K562 (cell line): ENCODE measurements around the gene UQCRC2. TPM values are rescaled to one million over a fixed set of nuclear protein-coding genes. Genes with fewer than 3 reads are reported as not detected.

Experiments used
- ATAC-seq: fragments of 200-7000 bp; cut with Tn5 transposase; 3 replicates; pipeline ENCODE4 v1.9.1; 2020; ENCODE audit warnings: moderate library complexity
- BruUV-seq: library from RNA; stranded (reverse); fragments of 400-500 nt; replicated peaks from 2 replicates; lab custom pipeline; 2021; lab: Mats Ljungman, UMichigan
- CTCF ChIA-PET: fragments of 300-600 bp; formaldehyde crosslinking; extraction: SDS; loops from one replicate; lab custom pipeline; 2021; ENCODE audit warnings: low intra/inter-chr PET ratio; lab: Yijun Ruan, JAX
- POLR2A ChIA-PET: fragments of 300-600, 350-650 bp; sonication (Branson Sonifier 250); formaldehyde crosslinking; extraction: SDS; loops from one replicate; lab custom pipeline; 2021; ENCODE audit warnings: antibody characterized with exemption, inconsistent platforms; lab: Yijun Ruan, JAX
- DNase-seq, 4 experiments: peaks; one replicate each; pipeline versions ENCODE4 v3.0.0 to v3.0.0-alpha.2; 2011 to 2018; ENCODE audit warnings: low spot score in 3 of 4, mixed read lengths in 3 of 4; ENCODE audit errors: extremely low read depth in 1 of 4
- FAIRE-seq: peaks from 2 replicates; lab custom pipeline; 2011; peaks lifted over from hg19 to GRCh38; lab: Jason Lieb, UNC
- H2AFZ ChIP-seq: 2 replicates; pipeline ENCODE4 v1.6.0; 2011; ENCODE audit warnings: low read depth, low read length, control low read depth, inconsistent platforms
- H3K27ac ChIP-seq: fragments of 200-600 bp; 3 replicates; pipeline ENCODE4 v1.8.0; 2011; ENCODE audit warnings: low read depth, mild to moderate bottlenecking, control low read depth, inconsistent platforms, low read length, moderate library complexity, mixed read lengths; ENCODE audit errors: extremely low read depth
- H3K27me3 ChIP-seq, 2 experiments: fragments of 300-600 bp in 1 of 2; 2 replicates in 1 of 2; 3 replicates in 1 of 2; pipeline versions ENCODE4 v1.6.0 to v1.8.0; 2011; ENCODE audit warnings: inconsistent platforms in 2 of 2, low read length in 2 of 2, mild to moderate bottlenecking in 1 of 2, mixed read lengths in 1 of 2, moderate library complexity in 1 of 2; ENCODE audit not compliant: control insufficient read depth in 2 of 2, insufficient read depth in 2 of 2
- H3K36me3 ChIP-seq: fragments of 300-600 bp; 3 replicates; pipeline ENCODE4 v1.8.0; 2011; ENCODE audit warnings: mild to moderate bottlenecking, low read length, inconsistent platforms; ENCODE audit not compliant: control insufficient read depth, insufficient read depth
- H3K4me1 ChIP-seq, 2 experiments: fragments of 200-600 bp in 1 of 2; replicated peaks in 1 of 2; 2 replicates in 1 of 2; 3 replicates in 1 of 2; pipeline versions ENCODE4 v1.5.1 to v1.8.0; 2011; ENCODE audit warnings: inconsistent platforms in 2 of 2, low read length in 2 of 2, mild to moderate bottlenecking in 1 of 2, mixed read lengths in 1 of 2, moderate library complexity in 1 of 2; ENCODE audit not compliant: control insufficient read depth in 2 of 2, insufficient read depth in 2 of 2
- H3K4me2 ChIP-seq: 2 replicates; pipeline ENCODE4 v1.6.1; 2011; ENCODE audit warnings: low read length, control low read depth, inconsistent platforms, mixed read lengths; ENCODE audit not compliant: insufficient read depth
- H3K4me3 ChIP-seq: fragments of 200-600 bp; sonication (generic), shearing (Covaris generic); 2 replicates; pipeline ENCODE4 v1.5.1; 2016; ENCODE audit warnings: control low read depth, inconsistent platforms
- H3K79me2 ChIP-seq: fragments of 200-600 bp; 3 replicates; pipeline ENCODE4 v1.8.0; 2011; ENCODE audit warnings: low read length, inconsistent platforms; ENCODE audit not compliant: control insufficient read depth, insufficient read depth
- H3K9ac ChIP-seq, 2 experiments: 2 replicates each; pipeline versions ENCODE4 v1.6.0 to v1.6.1; 2011; ENCODE audit warnings: low read depth in 2 of 2, low read length in 2 of 2, control low read depth in 1 of 2, inconsistent platforms in 1 of 2, mild to moderate bottlenecking in 1 of 2, mixed read lengths in 1 of 2; ENCODE audit not compliant: insufficient read depth in 1 of 2
- H3K9me1 ChIP-seq: one replicate; pipeline ENCODE4 v1.6.0; 2011; ENCODE audit warnings: inconsistent platforms, mild to moderate bottlenecking, low read length, moderate library complexity; ENCODE audit not compliant: control insufficient read depth, insufficient read depth
- H3K9me3 ChIP-seq: replicated peaks from 2 replicates; pipeline ENCODE4 v1.5.1; 2011; ENCODE audit warnings: low read depth, low read length, inconsistent platforms; ENCODE audit not compliant: control insufficient read depth, insufficient read depth
- H4K20me1 ChIP-seq: replicated peaks from 2 replicates; pipeline ENCODE4 v1.6.1; 2011; ENCODE audit warnings: low read length, inconsistent platforms, mixed read lengths; ENCODE audit not compliant: control insufficient read depth, insufficient read depth
- ARID2 ChIP-seq: fragments of 450-650 bp; IDR thresholded peaks from 2 replicates; pipeline ENCODE4 v1.6.1; 2017; ENCODE audit warnings: antibody characterized with exemption, mild to moderate bottlenecking
- CEBPB ChIP-seq: fragments of 450-650 bp; IDR thresholded peaks from 2 replicates; pipeline ENCODE4 v1.6.1; 2016; ENCODE audit warnings: missing genetic modification characterization, missing compliant biosample characterization
- FUS ChIP-seq: fragments of 200-400 bp; formaldehyde crosslinking; optimal IDR thresholded peaks from 2 replicates; pipeline ENCODE3; 2017; ENCODE audit warnings: low read depth, low read length
- KLF16 ChIP-seq: IDR thresholded peaks from 2 replicates; pipeline ENCODE4 v1.6.1; 2016; ENCODE audit warnings: antibody characterized with exemption
- MEIS2 ChIP-seq: fragments of 450-650 bp; IDR thresholded peaks from 2 replicates; pipeline ENCODE4 v1.6.1; 2014; ENCODE audit warnings: mild to moderate bottlenecking; ENCODE audit not compliant: partially characterized antibody
- POLR2H ChIP-seq: IDR thresholded peaks from 2 replicates; pipeline ENCODE4 v1.6.1; 2016; ENCODE audit warnings: missing genetic modification characterization, low read depth, mild to moderate bottlenecking, control low read depth, missing compliant biosample characterization, moderate library complexity
- RAD21 ChIP-seq, 2 experiments: fragments of 250-450 bp in 1 of 2; fragments of 450-650 bp in 1 of 2; sonication (Bioruptor Pico) in 1 of 2; formaldehyde crosslinking in 1 of 2; IDR thresholded peaks in 1 of 2; conservative IDR thresholded peaks in 1 of 2; 2 replicates each; pipeline versions ENCODE4 v1.4.0 to v1.8.0; 2020 to 2022; ENCODE audit warnings: mild to moderate bottlenecking in 2 of 2, moderate library complexity in 1 of 2
- WHSC1 ChIP-seq: IDR thresholded peaks from one replicate; pipeline ENCODE4 v1.6.1; 2012; ENCODE audit warnings: low read length, control low read depth, inconsistent platforms
- WGBS: fragments of 100-300 bp; shearing (Covaris generic); methylation state at CpG from one replicate; pipeline ENCODE4 v1.1.6; 2016; ENCODE audit warnings: low coverage, mixed read lengths; ENCODE audit not compliant: insufficient coverage; ENCODE audit errors: missing lambda C conversion rate; 5-methylcytosine and 5-hydroxymethylcytosine counted together
- in situ Hi-C: fragments of 300-500 bp; cut with MboI; formaldehyde crosslinking; loops from 4 replicates; pipeline ENCODE4 v1.15.0; 2018; ENCODE audit warnings: inconsistent platforms, mixed read lengths
- intact Hi-C: fragments of 100-400 bp; cut with micrococcal nuclease; formaldehyde crosslinking; loops from 2 replicates; pipeline ENCODE4 v1.14.2; 2022
- polyA plus RNA-seq, 8 experiments: library from polyadenylated mRNA; depleted of rRNA in 4 of 8; stranded (reverse) in 5 of 8; unstranded in 3 of 8; fragments of >200 nt; fragmentation: Nextera tagmentation in 2 of 8; fragmentation: Illumina TruSeq in 1 of 8; extraction: Ambion mirVana in 2 of 8; extraction: Trizol in 1 of 8; gene quantifications; 2 replicates each; pipeline versions ENCODE4 v1.2.1 to v1.2.3, GENCODE V29; 2011 to 2014; ENCODE audit warnings: inconsistent platforms in 1 of 8, missing spikeins in 1 of 8
- total RNA-seq, 7 experiments: library from RNA; depleted of rRNA in 6 of 7; stranded (reverse); fragments of >200 nt in 6 of 7; fragmentation: Illumina TruSeq in 2 of 7; extraction: Trizol in 2 of 7; gene quantifications; 2 replicates each; pipeline versions ENCODE4 v1.2.1 to v1.2.3, GENCODE V29; 2011 to 2021; ENCODE audit warnings: low replicate concordance in 1 of 7
- TF ChIP-seq, protein P1 (sequence below), 3 experiments: IDR thresholded peaks in 2 of 3; conservative IDR thresholded peaks in 1 of 3; 2 replicates each; pipeline ENCODE4 v1.5.1; 2011 to 2012; ENCODE audit warnings: low read length in 3 of 3, mild to moderate bottlenecking in 3 of 3, control low read depth in 2 of 3, improper control_type of control experiment in 1 of 3, inconsistent platforms in 1 of 3, low read depth in 1 of 3, mixed read lengths in 1 of 3, moderate library complexity in 1 of 3; ENCODE audit not compliant: insufficient read depth in 2 of 3
- TF ChIP-seq, protein P2 (sequence below), 3 experiments: fragments of 200-800 bp in 1 of 3; sonication (Bioruptor generic) in 1 of 3; sonication (generic) in 1 of 3; formaldehyde crosslinking in 1 of 3; IDR thresholded peaks; 2 replicates each; pipeline versions ENCODE4 v1.6.1 to v1.8.0; 2016 to 2022; ENCODE audit warnings: mild to moderate bottlenecking in 2 of 3, missing compliant biosample characterization in 2 of 3, missing genetic modification characterization in 2 of 3, missing genetic modification reagents in 1 of 3
- TF ChIP-seq, protein P3 (sequence below), 2 experiments: IDR thresholded peaks in 1 of 2; conservative IDR thresholded peaks in 1 of 2; 2 replicates each; pipeline ENCODE4 v1.6.1; 2016; ENCODE audit warnings: low read depth in 2 of 2, mild to moderate bottlenecking in 1 of 2, missing compliant biosample characterization in 1 of 2, missing genetic modification characterization in 1 of 2, moderate library complexity in 1 of 2
- TF ChIP-seq, protein P4 (sequence below): fragments of 450-650 bp; IDR thresholded peaks from 2 replicates; pipeline ENCODE4 v1.6.1; 2016

UQCRC2 gene
- total and polyA plus RNA-seq, 9 of the 15 experiments (the other 6 are each of a cell fraction or from before 2014, with no cell fraction given) = 177 to 516 (median 319) TPM

DNA sequence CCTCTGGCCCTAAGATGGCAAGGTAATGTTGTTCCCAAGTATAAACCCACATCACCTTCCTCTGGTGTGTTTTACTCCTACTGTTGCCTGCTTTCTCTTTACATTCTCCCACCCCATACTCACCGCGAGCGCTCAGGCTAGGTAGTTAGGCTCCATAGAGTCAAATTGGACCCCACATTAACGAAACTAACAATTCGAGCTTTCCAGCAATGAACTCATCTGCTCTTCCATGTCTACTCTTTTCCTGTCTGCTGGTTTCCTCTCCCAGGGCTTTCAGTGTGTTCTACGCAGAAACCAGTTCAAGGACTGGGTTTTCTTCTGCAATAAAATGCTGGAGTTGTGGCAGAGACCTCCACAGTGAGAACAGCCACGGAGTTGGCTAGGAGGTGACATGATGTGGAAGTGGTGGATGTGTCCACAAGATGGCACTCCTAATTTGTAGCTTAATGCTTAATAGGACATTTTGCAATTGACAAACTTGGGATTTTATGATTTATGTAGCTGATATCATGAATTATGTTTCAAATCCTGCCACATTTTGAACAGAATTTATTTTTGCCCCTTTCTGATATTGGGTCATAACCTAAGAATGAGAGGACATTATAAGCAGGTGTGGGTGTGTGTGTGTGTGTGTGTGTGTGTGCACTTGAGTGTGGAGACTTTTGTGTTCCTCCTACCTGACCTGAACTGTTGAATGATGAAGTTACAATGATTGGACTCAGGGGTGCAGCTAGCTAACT, 2.2 kb upstream of the UQCRC2 start:
- in situ Hi-C loops = no loop called here
- BruUV-seq = no TSS peak
- FAIRE-seq (peak; percentile 74), ATAC-seq (no peak), DNase-seq (peak; percentile 37 to 48 (median 43))
- H3K36me3 ChIP-seq = peaks cover 14% of the 10 kb centered on the region
- H2AFZ ChIP-seq = no peak overlapping the region
- H3K4me1 ChIP-seq = peaks cover 4 to 7% of the 10 kb centered on the region in 2 experiments; a peak in 3 of 5 replicates
- H3K79me2 ChIP-seq = peaks cover 55% of the 10 kb centered on the region
- ChIA-PET CTCF (interaction anchor here (0.6 to 1.7 kb wide), 4 partner anchors 123 to 238 kb away, joined by 3 to 11 read pairs (median 5); no protein-coding TSS in a partner anchor), POLR2A (interaction anchor here (0.7 to 1.0 kb wide), 2 partner anchors 9 to 17 kb away, joined by 3 to 4 read pairs; no protein-coding TSS in a partner anchor)
- H4K20me1 ChIP-seq = peaks cover 19% of the 10 kb centered on the region
- no peak overlapping the region for H3K9ac ChIP-seq
- 76% methylated on average over 7 of the region's 7 CpGs for WGBS
- no peak overlapping the region for H3K4me3 ChIP-seq
- no peak overlapping the region for H3K27ac ChIP-seq
- peaks cover 5% of the 10 kb centered on the region for H3K9me1 ChIP-seq
- H3K4me2 ChIP-seq = no peak overlapping the region; the same call in 1 of the 2 replicates
- peaks cover 0 to 11% of the 10 kb centered on the region in 2 experiments; a peak in 2 of 5 replicates for H3K27me3 ChIP-seq
- H3K9me3 ChIP-seq = no peaks in the 10 kb centered on the region
- intact Hi-C loops = loop anchor here (5.0 kb wide), 3 partner anchors 126 to 236 kb away; no protein-coding TSS in a partner anchor
- TF ChIP-seq ARID2 (no peak), RAD21 (CRISPR knock-in tag; conservative IDR thresholded peaks at IDR 0.05 in 1 of 2, IDR thresholded peaks at IDR 0.05 in 1 of 2) (peak; percentile 11 to 46; a peak in 2 of 4 replicates), CEBPB (tag) (peak; percentile 24; the same call in 1 of the 2 replicates), KLF16 (0 out of 2 replicates have a peak, but pooled peaks have one; percentile 5), POLR2H (tag) (no peak), MEIS2 (peak; percentile 17), WHSC1 (no peak), FUS (no peak)
- TF ChIP-seq, protein P1, sequence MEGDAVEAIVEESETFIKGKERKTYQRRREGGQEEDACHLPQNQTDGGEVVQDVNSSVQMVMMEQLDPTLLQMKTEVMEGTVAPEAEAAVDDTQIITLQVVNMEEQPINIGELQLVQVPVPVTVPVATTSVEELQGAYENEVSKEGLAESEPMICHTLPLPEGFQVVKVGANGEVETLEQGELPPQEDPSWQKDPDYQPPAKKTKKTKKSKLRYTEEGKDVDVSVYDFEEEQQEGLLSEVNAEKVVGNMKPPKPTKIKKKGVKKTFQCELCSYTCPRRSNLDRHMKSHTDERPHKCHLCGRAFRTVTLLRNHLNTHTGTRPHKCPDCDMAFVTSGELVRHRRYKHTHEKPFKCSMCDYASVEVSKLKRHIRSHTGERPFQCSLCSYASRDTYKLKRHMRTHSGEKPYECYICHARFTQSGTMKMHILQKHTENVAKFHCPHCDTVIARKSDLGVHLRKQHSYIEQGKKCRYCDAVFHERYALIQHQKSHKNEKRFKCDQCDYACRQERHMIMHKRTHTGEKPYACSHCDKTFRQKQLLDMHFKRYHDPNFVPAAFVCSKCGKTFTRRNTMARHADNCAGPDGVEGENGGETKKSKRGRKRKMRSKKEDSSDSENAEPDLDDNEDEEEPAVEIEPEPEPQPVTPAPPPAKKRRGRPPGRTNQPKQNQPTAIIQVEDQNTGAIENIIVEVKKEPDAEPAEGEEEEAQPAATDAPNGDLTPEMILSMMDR (IDR thresholded peaks at IDR 0.05 in 2 of 3, conservative IDR thresholded peaks at IDR 0.05 in 1 of 3; ENCODE audit: insufficient read depth in 2 of 3, low read depth in 1 of 3, low read length in 3 of 3) = peak; percentile 31 to 55 (median 54)
- TF ChIP-seq, protein P2, sequence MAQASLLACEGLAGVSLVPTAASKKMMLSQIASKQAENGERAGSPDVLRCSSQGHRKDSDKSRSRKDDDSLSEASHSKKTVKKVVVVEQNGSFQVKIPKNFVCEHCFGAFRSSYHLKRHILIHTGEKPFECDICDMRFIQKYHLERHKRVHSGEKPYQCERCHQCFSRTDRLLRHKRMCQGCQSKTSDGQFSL (CRISPR knock-in tag; IDR thresholded peaks at IDR 0.05) = no peak
- TF ChIP-seq, protein P2 (tag; IDR thresholded peaks at IDR 0.05) = no peak
- TF ChIP-seq, protein P3, sequence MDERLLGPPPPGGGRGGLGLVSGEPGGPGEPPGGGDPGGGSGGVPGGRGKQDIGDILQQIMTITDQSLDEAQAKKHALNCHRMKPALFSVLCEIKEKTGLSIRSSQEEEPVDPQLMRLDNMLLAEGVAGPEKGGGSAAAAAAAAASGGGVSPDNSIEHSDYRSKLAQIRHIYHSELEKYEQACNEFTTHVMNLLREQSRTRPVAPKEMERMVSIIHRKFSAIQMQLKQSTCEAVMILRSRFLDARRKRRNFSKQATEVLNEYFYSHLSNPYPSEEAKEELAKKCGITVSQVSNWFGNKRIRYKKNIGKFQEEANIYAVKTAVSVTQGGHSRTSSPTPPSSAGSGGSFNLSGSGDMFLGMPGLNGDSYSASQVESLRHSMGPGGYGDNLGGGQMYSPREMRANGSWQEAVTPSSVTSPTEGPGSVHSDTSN (CRISPR knock-in tag; IDR thresholded peaks at IDR 0.05; ENCODE audit: low read depth) = no peak
- TF ChIP-seq, protein P3 (tag; conservative IDR thresholded peaks at IDR 0.05; ENCODE audit: low read depth) = peak; percentile 44
- TF ChIP-seq, protein P4, sequence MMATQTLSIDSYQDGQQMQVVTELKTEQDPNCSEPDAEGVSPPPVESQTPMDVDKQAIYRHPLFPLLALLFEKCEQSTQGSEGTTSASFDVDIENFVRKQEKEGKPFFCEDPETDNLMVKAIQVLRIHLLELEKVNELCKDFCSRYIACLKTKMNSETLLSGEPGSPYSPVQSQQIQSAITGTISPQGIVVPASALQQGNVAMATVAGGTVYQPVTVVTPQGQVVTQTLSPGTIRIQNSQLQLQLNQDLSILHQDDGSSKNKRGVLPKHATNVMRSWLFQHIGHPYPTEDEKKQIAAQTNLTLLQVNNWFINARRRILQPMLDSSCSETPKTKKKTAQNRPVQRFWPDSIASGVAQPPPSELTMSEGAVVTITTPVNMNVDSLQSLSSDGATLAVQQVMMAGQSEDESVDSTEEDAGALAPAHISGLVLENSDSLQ = 0 out of 2 replicates have a peak, but pooled peaks have one; percentile 12
